GM12878 (cell line): ENCODE data around the gene ECEL1. TPM values are rescaled to one million over a fixed set of nuclear protein-coding genes. Genes with fewer than 3 reads are reported as not detected.

Experiments used
- BCLAF1 ChIP-seq: fragments of 450-650 bp; IDR thresholded peaks from 2 replicates; pipeline ENCODE4 v1.6.1; 2017; ENCODE audit warnings: antibody characterized with exemption, mild to moderate bottlenecking, moderate library complexity
- EGR1 ChIP-seq, 2 experiments: IDR thresholded peaks; 1 replicate in 1 of 2; 2 replicates in 1 of 2; pipeline ENCODE4 v1.6.1; 2011 to 2012; ENCODE audit warnings: low read depth in 2 of 2, low read length in 2 of 2, borderline replicate concordance in 1 of 2, mild to moderate bottlenecking in 1 of 2, moderate library complexity in 1 of 2
- IRF5 ChIP-seq: fragments of 450-650 bp; IDR thresholded peaks from 2 replicates; pipeline ENCODE4 v1.6.1; 2017; ENCODE audit warnings: borderline replicate concordance
- MEF2B ChIP-seq: fragments of 450-650 bp; IDR thresholded peaks from 2 replicates; pipeline ENCODE4 v1.6.1; 2018; ENCODE audit warnings: mild to moderate bottlenecking, moderate library complexity; ENCODE audit not compliant: partially characterized antibody, poor library complexity, severe bottlenecking
- NR2C1 ChIP-seq: fragments of 450-650 bp; IDR thresholded peaks from 2 replicates; pipeline ENCODE4 v1.6.1; 2017; ENCODE audit warnings: antibody characterized with exemption, mild to moderate bottlenecking, moderate library complexity
- SMAD5 ChIP-seq: IDR thresholded peaks from 2 replicates; pipeline ENCODE4 v1.6.1; 2016; ENCODE audit warnings: antibody characterized with exemption, low read depth
- SREBF1 ChIP-seq: IDR thresholded peaks from 2 replicates; pipeline ENCODE4 v1.6.1; 2012; ENCODE audit warnings: mild to moderate bottlenecking, low read length
- ZNF217 ChIP-seq: fragments of 450-650 bp; IDR thresholded peaks from 2 replicates; pipeline ENCODE4 v1.6.1; 2017; ENCODE audit warnings: antibody characterized with exemption, mild to moderate bottlenecking
- ZNF592 ChIP-seq: fragments of 450-650 bp; IDR thresholded peaks from 2 replicates; pipeline ENCODE4 v1.6.1; 2017; ENCODE audit warnings: mild to moderate bottlenecking, moderate library complexity
- polyA plus RNA-seq, 11 experiments: library from polyadenylated mRNA; depleted of rRNA in 4 of 11; unstranded in 6 of 11; stranded (reverse) in 5 of 11; fragments of >200 nt; fragmentation: Nextera tagmentation in 4 of 11; fragmentation: Illumina TruSeq in 1 of 11; extraction: Ambion mirVana in 4 of 11; extraction: Trizol in 1 of 11; gene quantifications; 1 replicate in 1 of 11; 2 replicates in 10 of 11; pipeline versions ENCODE4 v1.2.1 to v1.2.3, GENCODE V29; 2011 to 2016; ENCODE audit warnings: inconsistent platforms in 2 of 11, missing spikeins in 2 of 11, low read depth in 1 of 11
- total RNA-seq, 4 experiments: library from RNA; depleted of rRNA in 3 of 4; stranded (reverse); fragments of >200 nt in 3 of 4; fragmentation: Illumina TruSeq in 1 of 4; extraction: Trizol in 1 of 4; gene quantifications; 2 replicates each; pipeline versions ENCODE4 v1.2.1 to v1.2.3, GENCODE V29; 2013 to 2021

ECEL1 gene
- total and polyA plus RNA-seq, 10 of the 15 experiments (the other 5 are each of a cell fraction or from before 2014, with no cell fraction given) = not detected

GRCh38 chr2:232508251-232508650 is 20.6 kb upstream of the ECEL1 start (continued):
- TF ChIP-seq ZNF592 = no peak
- TF ChIP-seq SREBF1 = no peak
- TF ChIP-seq NR2C1 = no peak
- no peak for TF ChIP-seq SMAD5
- no peak for TF ChIP-seq BCLAF1
- no peak for TF ChIP-seq ZNF217
- no peak for TF ChIP-seq IRF5
- TF ChIP-seq MEF2B = no peak
- no peak for TF ChIP-seq EGR1 (IDR thresholded peaks at IDR 0.05; ENCODE audit: borderline replicate concordance in 1 of 2, low read depth in 2 of 2, low read length in 2 of 2)
